ENCODE data around the gene SCLT1. TPM values are rescaled to one million over a fixed set of nuclear protein-coding genes. Genes with fewer than 3 reads are reported as not detected.

Gene SCLT1
- polyA plus RNA-seq, 2 donors = 3.3 to 4.3 TPM

GRCh38 chr4:128861856-128862518, 231.4 kb downstream of the SCLT1 start:
- WGBS, 2 donors = 81 to 82% methylated on average over 13 of the region's 13 CpGs
- H3K4me3 ChIP-seq (ENCODE audit: low read depth in 1 of 2, low read length in 2 of 2) = no peak overlapping the region
- peaks cover 0 to 5% of the 10 kb centered on the region in 2 donors for H3K4me1 ChIP-seq (ENCODE audit: control insufficient read depth in 2 of 2, insufficient read depth in 2 of 2, low read length in 1 of 2)
- no peaks in the 10 kb centered on the region for H3K9me3 ChIP-seq (ENCODE audit: control insufficient read depth in 2 of 2, insufficient read depth in 1 of 2, low read depth in 1 of 2, low read length in 1 of 2)
- H3K27me3 ChIP-seq (ENCODE audit: control insufficient read depth in 1 of 2, insufficient read depth in 2 of 2, low read length in 2 of 2) = no peaks in the 10 kb centered on the region
- H3K36me3 ChIP-seq (ENCODE audit: control insufficient read depth in 2 of 2, insufficient read depth in 2 of 2, low read length in 1 of 2) = peaks cover 5 to 33% of the 10 kb centered on the region in 2 donors
- no peak overlapping the region for H3K27ac ChIP-seq (ENCODE audit: low read depth in 2 of 2, low read length in 1 of 2)

GRCh38 chr4:128859887-128860677, 233.3 kb downstream of the SCLT1 start:
- Histone ChIP-seq H3K9me3 (ENCODE audit: control insufficient read depth in 2 of 2, insufficient read depth in 1 of 2, low read depth in 1 of 2, low read length in 1 of 2) (no peaks in the 10 kb centered on the region), H3K36me3 (ENCODE audit: control insufficient read depth in 2 of 2, insufficient read depth in 2 of 2, low read length in 1 of 2) (peaks cover 14 to 39% of the 10 kb centered on the region in 2 donors), H3K4me3 (ENCODE audit: low read depth in 1 of 2, low read length in 2 of 2) (no peak overlapping the region), H3K4me1 (ENCODE audit: control insufficient read depth in 2 of 2, insufficient read depth in 2 of 2, low read length in 1 of 2) (peaks cover 0 to 5% of the 10 kb centered on the region in 2 donors), H3K27me3 (ENCODE audit: control insufficient read depth in 1 of 2, insufficient read depth in 2 of 2, low read length in 2 of 2) (no peaks in the 10 kb centered on the region), H3K27ac (ENCODE audit: low read depth in 2 of 2, low read length in 1 of 2) (no peak overlapping the region)
- WGBS, 2 donors = 47% methylated on average over 6 of the region's 6 CpGs

GRCh38 chr4:128858879-128859671, 234.3 kb downstream of the SCLT1 start:
- Histone ChIP-seq H3K36me3 (ENCODE audit: control insufficient read depth in 2 of 2, insufficient read depth in 2 of 2, low read length in 1 of 2) (peaks cover 16 to 41% of the 10 kb centered on the region in 2 donors), H3K27ac (ENCODE audit: low read depth in 2 of 2, low read length in 1 of 2) (no peak overlapping the region), H3K4me1 (ENCODE audit: control insufficient read depth in 2 of 2, insufficient read depth in 2 of 2, low read length in 1 of 2) (peaks cover 0 to 5% of the 10 kb centered on the region in 2 donors), H3K9me3 (ENCODE audit: control insufficient read depth in 2 of 2, insufficient read depth in 1 of 2, low read depth in 1 of 2, low read length in 1 of 2) (no peaks in the 10 kb centered on the region), H3K4me3 (ENCODE audit: low read depth in 1 of 2, low read length in 2 of 2) (no peak overlapping the region), H3K27me3 (ENCODE audit: control insufficient read depth in 1 of 2, insufficient read depth in 2 of 2, low read length in 2 of 2) (no peaks in the 10 kb centered on the region)
- WGBS, 2 donors = 80 to 82% methylated on average over 18 of the region's 18 CpGs

- Histone ChIP-seq H3K36me3 (ENCODE audit: control insufficient read depth in 2 of 2, insufficient read depth in 2 of 2, low read length in 1 of 2) (peaks cover 19 to 38% of the 10 kb centered on the region in 2 donors), H3K9me3 (ENCODE audit: control insufficient read depth in 2 of 2, insufficient read depth in 1 of 2, low read depth in 1 of 2, low read length in 1 of 2) (no peaks in the 10 kb centered on the region), H3K4me3 (ENCODE audit: low read depth in 1 of 2, low read length in 2 of 2) (no peak overlapping the region), H3K27ac (ENCODE audit: low read depth in 2 of 2, low read length in 1 of 2) (no peak overlapping the region), H3K27me3 (ENCODE audit: control insufficient read depth in 1 of 2, insufficient read depth in 2 of 2, low read length in 2 of 2) (no peaks in the 10 kb centered on the region), H3K4me1 (ENCODE audit: control insufficient read depth in 2 of 2, insufficient read depth in 2 of 2, low read length in 1 of 2) (peaks cover 0 to 5% of the 10 kb centered on the region in 2 donors)
- 94 to 95% methylated on average over 2 of the region's 2 CpGs for WGBS, 2 donors
Measured at GRCh38 chr4:128856246-128856645, 237.1 kb downstream of the SCLT1 start.

- Histone ChIP-seq H3K27me3 (ENCODE audit: control insufficient read depth in 1 of 2, insufficient read depth in 2 of 2, low read length in 2 of 2) (no peaks in the 10 kb centered on the region), H3K4me1 (ENCODE audit: control insufficient read depth in 2 of 2, insufficient read depth in 2 of 2, low read length in 1 of 2) (peaks cover 0 to 5% of the 10 kb centered on the region in 2 donors), H3K9me3 (ENCODE audit: control insufficient read depth in 2 of 2, insufficient read depth in 1 of 2, low read depth in 1 of 2, low read length in 1 of 2) (no peaks in the 10 kb centered on the region), H3K27ac (ENCODE audit: low read depth in 2 of 2, low read length in 1 of 2) (no peak overlapping the region), H3K4me3 (ENCODE audit: low read depth in 1 of 2, low read length in 2 of 2) (no peak overlapping the region), H3K36me3 (ENCODE audit: control insufficient read depth in 2 of 2, insufficient read depth in 2 of 2, low read length in 1 of 2) (peaks cover 19 to 35% of the 10 kb centered on the region in 2 donors)
- 90 to 95% methylated on average over 7 of the region's 7 CpGs for WGBS, 2 donors
Measured at GRCh38 chr4:128855621-128856020, 237.7 kb downstream of the SCLT1 start.

GRCh38 chr4:128854433-128854832, 238.9 kb downstream of the SCLT1 start:
- no peaks in the 10 kb centered on the region for H3K9me3 ChIP-seq (ENCODE audit: control insufficient read depth in 2 of 2, insufficient read depth in 1 of 2, low read depth in 1 of 2, low read length in 1 of 2)
- H3K36me3 ChIP-seq (ENCODE audit: control insufficient read depth in 2 of 2, insufficient read depth in 2 of 2, low read length in 1 of 2) = peaks cover 23 to 34% of the 10 kb centered on the region in 2 donors
- no peak overlapping the region for H3K27ac ChIP-seq (ENCODE audit: low read depth in 2 of 2, low read length in 1 of 2)
- 66 to 68% methylated on average over 6 of the region's 6 CpGs for WGBS, 2 donors
- H3K27me3 ChIP-seq (ENCODE audit: control insufficient read depth in 1 of 2, insufficient read depth in 2 of 2, low read length in 2 of 2) = no peaks in the 10 kb centered on the region
- H3K4me3 ChIP-seq (ENCODE audit: low read depth in 1 of 2, low read length in 2 of 2) = no peak overlapping the region
- peaks cover 0 to 5% of the 10 kb centered on the region in 2 donors for H3K4me1 ChIP-seq (ENCODE audit: control insufficient read depth in 2 of 2, insufficient read depth in 2 of 2, low read length in 1 of 2)

GRCh38 chr4:128853741-128854140, 239.6 kb downstream of the SCLT1 start:
- no peak overlapping the region for H3K4me3 ChIP-seq (ENCODE audit: low read depth in 1 of 2, low read length in 2 of 2)
- peaks cover 29 to 33% of the 10 kb centered on the region in 2 donors for H3K36me3 ChIP-seq (ENCODE audit: control insufficient read depth in 2 of 2, insufficient read depth in 2 of 2, low read length in 1 of 2)
- H3K9me3 ChIP-seq (ENCODE audit: control insufficient read depth in 2 of 2, insufficient read depth in 1 of 2, low read depth in 1 of 2, low read length in 1 of 2) = no peaks in the 10 kb centered on the region
- no peaks in the 10 kb centered on the region for H3K4me1 ChIP-seq (ENCODE audit: control insufficient read depth in 2 of 2, insufficient read depth in 2 of 2, low read length in 1 of 2)
- no peak overlapping the region for H3K27ac ChIP-seq (ENCODE audit: low read depth in 2 of 2, low read length in 1 of 2)
- no peaks in the 10 kb centered on the region for H3K27me3 ChIP-seq (ENCODE audit: control insufficient read depth in 1 of 2, insufficient read depth in 2 of 2, low read length in 2 of 2)
- 86 to 91% methylated on average over 5 of the region's 5 CpGs for WGBS, 2 donors

- Histone ChIP-seq H3K36me3 (ENCODE audit: control insufficient read depth in 2 of 2, insufficient read depth in 2 of 2, low read length in 1 of 2) (peaks cover 35% of the 10 kb centered on the region in 2 donors), H3K4me3 (ENCODE audit: low read depth in 1 of 2, low read length in 2 of 2) (no peak overlapping the region)
- WGBS, 2 donors = 98 to 99% methylated on average over 4 of the region's 4 CpGs
Measured at GRCh38 chr4:128850252-128850651, 243.1 kb downstream of the SCLT1 start.

GRCh38 chr4:128848461-128848860, 244.9 kb downstream of the SCLT1 start:
- Histone ChIP-seq H3K4me1 (ENCODE audit: control insufficient read depth in 2 of 2, insufficient read depth in 2 of 2, low read length in 1 of 2) (peaks cover 0 to 3% of the 10 kb centered on the region in 2 donors), H3K36me3 (ENCODE audit: control insufficient read depth in 2 of 2, insufficient read depth in 2 of 2, low read length in 1 of 2) (peaks cover 32 to 37% of the 10 kb centered on the region in 2 donors), H3K4me3 (ENCODE audit: low read depth in 1 of 2, low read length in 2 of 2) (no peak overlapping the region), H3K27me3 (ENCODE audit: control insufficient read depth in 1 of 2, insufficient read depth in 2 of 2, low read length in 2 of 2) (no peaks in the 10 kb centered on the region), H3K9me3 (ENCODE audit: control insufficient read depth in 2 of 2, insufficient read depth in 1 of 2, low read depth in 1 of 2, low read length in 1 of 2) (no peaks in the 10 kb centered on the region), H3K27ac (ENCODE audit: low read depth in 2 of 2, low read length in 1 of 2) (no peak overlapping the region)
- WGBS, 2 donors = 96 to 97% methylated on average over 3 of the region's 3 CpGs

More at GRCh38 chr4:128850252-128850651, 243.1 kb downstream of the SCLT1 start:
- no peaks in the 10 kb centered on the region for H3K4me1 ChIP-seq (ENCODE audit: control insufficient read depth in 2 of 2, insufficient read depth in 2 of 2, low read length in 1 of 2)
- H3K27me3 ChIP-seq (ENCODE audit: control insufficient read depth in 1 of 2, insufficient read depth in 2 of 2, low read length in 2 of 2) = no peaks in the 10 kb centered on the region
- H3K27ac ChIP-seq (ENCODE audit: low read depth in 2 of 2, low read length in 1 of 2) = no peak overlapping the region
- no peaks in the 10 kb centered on the region for H3K9me3 ChIP-seq (ENCODE audit: control insufficient read depth in 2 of 2, insufficient read depth in 1 of 2, low read depth in 1 of 2, low read length in 1 of 2)
